HepG2 (cell line): Measurements from ENCODE around the gene TMEM184B. TPM values are rescaled to one million over a fixed set of nuclear protein-coding genes. Genes with fewer than 3 reads are reported as not detected.

Experiments
- CCAR2 ChIP-seq: fragments of 200-400 bp; formaldehyde crosslinking; optimal IDR thresholded peaks from 2 replicates; pipeline ENCODE3; 2018; ENCODE audit warnings: low read depth, mild to moderate bottlenecking, low read length, moderate library complexity
- FOXC1 ChIP-seq: sonication (generic); formaldehyde crosslinking; IDR thresholded peaks from 2 replicates; pipeline ENCODE4 v1.8.0; 2022; ENCODE audit warnings: mild to moderate bottlenecking, missing genetic modification reagents, borderline replicate concordance
- RFX5 ChIP-seq: IDR thresholded peaks from 2 replicates; pipeline ENCODE4 v1.6.1; 2011; ENCODE audit warnings: low read depth, low read length, improper control_type of control experiment
- SAP130 ChIP-seq: IDR thresholded peaks from 2 replicates; pipeline ENCODE4 v1.6.1; 2016; ENCODE audit warnings: low read depth
- SIN3B ChIP-seq: fragments of 150-350 bp; IDR thresholded peaks from 2 replicates; pipeline ENCODE4 v1.6.1; 2014; ENCODE audit warnings: low read length
- SRSF4 ChIP-seq: fragments of 200-400 bp; formaldehyde crosslinking; IDR thresholded peaks from one replicate; pipeline ENCODE4 v1.6.1; 2018; ENCODE audit warnings: mild to moderate bottlenecking, low read depth, low read length, moderate library complexity; ENCODE audit not compliant: poor library complexity, severe bottlenecking
- STAT5B ChIP-seq: sonication (generic); formaldehyde crosslinking; IDR thresholded peaks from 2 replicates; pipeline ENCODE4 v1.4.0; 2020; ENCODE audit warnings: missing genetic modification reagents
- ZFP37 ChIP-seq: sonication (generic); formaldehyde crosslinking; IDR thresholded peaks from 2 replicates; pipeline ENCODE4 v1.4.0; 2020; ENCODE audit warnings: missing genetic modification reagents, borderline replicate concordance
- ZNF10 ChIP-seq: sonication (generic); formaldehyde crosslinking; IDR thresholded peaks from 2 replicates; pipeline ENCODE4 v1.4.0; 2020; ENCODE audit warnings: mild to moderate bottlenecking, low read depth, missing genetic modification reagents, borderline replicate concordance
- ZNF367 ChIP-seq: sonication (generic); formaldehyde crosslinking; IDR thresholded peaks from 2 replicates; pipeline ENCODE4 v1.4.0; 2020; ENCODE audit warnings: missing genetic modification reagents, borderline replicate concordance
- ZNF501 ChIP-seq: sonication (generic); formaldehyde crosslinking; IDR thresholded peaks from 2 replicates; pipeline ENCODE4 v1.5.1; 2020; ENCODE audit warnings: mild to moderate bottlenecking, moderate library complexity, missing genetic modification reagents
- ZNF614 ChIP-seq: IDR thresholded peaks from 2 replicates; pipeline ENCODE4 v1.6.1; 2018; ENCODE audit warnings: missing biosample characterization, missing genetic modification reagents, inconsistent platforms, borderline replicate concordance
- ZNF672 ChIP-seq: sonication (generic); formaldehyde crosslinking; IDR thresholded peaks from 2 replicates; pipeline ENCODE4 v1.8.1; 2022; ENCODE audit warnings: missing genetic modification reagents
- polyA plus RNA-seq, 8 experiments: library from polyadenylated mRNA; depleted of rRNA in 3 of 8; stranded (reverse) in 7 of 8; unstranded in 1 of 8; fragments of >200 nt; fragmentation: Illumina TruSeq in 4 of 8; extraction: Trizol in 4 of 8; gene quantifications; 2 replicates each; pipeline versions ENCODE4 v1.2.1 to v1.2.3, GENCODE V29; 2011 to 2016; ENCODE audit warnings: low read depth in 4 of 8, missing spikeins in 1 of 8, mixed read lengths in 1 of 8; ENCODE audit not compliant: insufficient read depth in 1 of 8
- total RNA-seq, 5 experiments: library from RNA; depleted of rRNA; stranded (reverse); fragments of >200 nt; fragmentation: Illumina TruSeq; extraction: Trizol; gene quantifications; 2 replicates each; pipeline ENCODE4 v1.2.3, GENCODE V29; 2016; ENCODE audit warnings: low read depth in 1 of 5
- TF ChIP-seq, protein P1 (sequence below): sonication (generic); formaldehyde crosslinking; IDR thresholded peaks from 2 replicates; pipeline ENCODE4 v1.4.0; 2020; ENCODE audit warnings: missing genetic modification reagents, borderline replicate concordance
- TF ChIP-seq, protein P2 (sequence below): sonication (generic); formaldehyde crosslinking; IDR thresholded peaks from 2 replicates; pipeline ENCODE4 v1.8.0; 2022; ENCODE audit warnings: missing genetic modification reagents, mild to moderate bottlenecking, moderate library complexity, borderline replicate concordance
- TF ChIP-seq, protein P3 (sequence below), 2 experiments: sonication (generic) in 1 of 2; formaldehyde crosslinking in 1 of 2; IDR thresholded peaks; 2 replicates each; pipeline versions ENCODE4 v1.4.0 to v1.6.1; 2018 to 2020; ENCODE audit warnings: missing genetic modification reagents in 2 of 2, borderline replicate concordance in 1 of 2, low read depth in 1 of 2, mild to moderate bottlenecking in 1 of 2, missing biosample characterization in 1 of 2
- TF ChIP-seq, protein P4 (sequence below): sonication (generic); formaldehyde crosslinking; IDR thresholded peaks from 2 replicates; pipeline ENCODE4 v1.5.1; 2020; ENCODE audit warnings: mild to moderate bottlenecking, missing genetic modification reagents, moderate library complexity

TMEM184B gene
- total and polyA plus RNA-seq, 2 of the 13 experiments (the other 11 are each of a cell fraction or from before 2014, with no cell fraction given): 15.9 to 16.0 TPM

DNA sequence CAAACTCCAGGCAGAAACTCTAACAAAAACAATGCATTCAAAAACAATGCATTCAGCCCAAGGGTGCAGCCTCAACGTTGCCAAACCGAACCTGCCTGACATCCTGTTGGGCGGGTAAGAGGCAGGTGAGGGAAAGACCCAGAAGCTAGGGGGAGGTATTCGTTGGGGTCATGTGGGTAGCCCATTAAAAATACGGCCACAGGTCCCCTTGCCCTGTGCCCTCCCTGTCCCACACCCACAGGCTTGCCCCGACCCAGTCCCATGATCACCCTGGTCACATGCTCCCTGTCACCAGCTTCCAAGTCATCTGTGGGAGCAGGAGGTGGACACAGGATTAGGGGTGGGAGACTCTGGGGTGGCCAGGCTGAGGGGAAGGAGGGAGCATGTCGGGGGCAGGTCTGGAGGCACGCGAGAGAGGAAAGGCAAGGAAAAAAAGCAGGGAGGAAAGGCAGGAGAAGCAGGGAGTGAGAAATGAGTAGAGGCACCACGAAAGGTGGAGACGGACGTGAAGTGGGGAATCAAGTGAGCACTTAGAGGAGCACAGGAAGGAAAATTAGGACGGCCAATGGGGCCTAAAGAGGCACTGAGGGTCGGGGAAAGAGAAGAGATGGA is 91.9 kb downstream of the TMEM184B start (continued):
- TF ChIP-seq, protein P1, sequence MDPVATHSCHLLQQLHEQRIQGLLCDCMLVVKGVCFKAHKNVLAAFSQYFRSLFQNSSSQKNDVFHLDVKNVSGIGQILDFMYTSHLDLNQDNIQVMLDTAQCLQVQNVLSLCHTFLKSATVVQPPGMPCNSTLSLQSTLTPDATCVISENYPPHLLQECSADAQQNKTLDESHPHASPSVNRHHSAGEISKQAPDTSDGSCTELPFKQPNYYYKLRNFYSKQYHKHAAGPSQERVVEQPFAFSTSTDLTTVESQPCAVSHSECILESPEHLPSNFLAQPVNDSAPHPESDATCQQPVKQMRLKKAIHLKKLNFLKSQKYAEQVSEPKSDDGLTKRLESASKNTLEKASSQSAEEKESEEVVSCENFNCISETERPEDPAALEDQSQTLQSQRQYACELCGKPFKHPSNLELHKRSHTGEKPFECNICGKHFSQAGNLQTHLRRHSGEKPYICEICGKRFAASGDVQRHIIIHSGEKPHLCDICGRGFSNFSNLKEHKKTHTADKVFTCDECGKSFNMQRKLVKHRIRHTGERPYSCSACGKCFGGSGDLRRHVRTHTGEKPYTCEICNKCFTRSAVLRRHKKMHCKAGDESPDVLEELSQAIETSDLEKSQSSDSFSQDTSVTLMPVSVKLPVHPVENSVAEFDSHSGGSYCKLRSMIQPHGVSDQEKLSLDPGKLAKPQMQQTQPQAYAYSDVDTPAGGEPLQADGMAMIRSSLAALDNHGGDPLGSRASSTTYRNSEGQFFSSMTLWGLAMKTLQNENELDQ (CRISPR knock-in tag): no peak
- TF ChIP-seq ZNF672 (CRISPR knock-in tag) (no peak), ZNF367 (no peak), ZFP37 (CRISPR knock-in tag) (0 out of 2 replicates have a peak, but pooled peaks have one; percentile 31), SRSF4 (no peak), RFX5 (no peak), ZNF10 (CRISPR knock-in tag) (no peak), FOXC1 (CRISPR knock-in tag) (peak; percentile 40; the same call in 1 of the 2 replicates), ZNF501 (CRISPR knock-in tag) (peak; percentile 56; the same call in 1 of the 2 replicates), SIN3B (no peak), STAT5B (no peak), SAP130 (CRISPR knock-in tag) (peak; percentile 46; the same call in 1 of the 2 replicates), CCAR2 (no peak), ZNF614 (CRISPR knock-in tag) (0 out of 2 replicates have a peak, but pooled peaks have one; percentile 15)
- TF ChIP-seq, protein P2, sequence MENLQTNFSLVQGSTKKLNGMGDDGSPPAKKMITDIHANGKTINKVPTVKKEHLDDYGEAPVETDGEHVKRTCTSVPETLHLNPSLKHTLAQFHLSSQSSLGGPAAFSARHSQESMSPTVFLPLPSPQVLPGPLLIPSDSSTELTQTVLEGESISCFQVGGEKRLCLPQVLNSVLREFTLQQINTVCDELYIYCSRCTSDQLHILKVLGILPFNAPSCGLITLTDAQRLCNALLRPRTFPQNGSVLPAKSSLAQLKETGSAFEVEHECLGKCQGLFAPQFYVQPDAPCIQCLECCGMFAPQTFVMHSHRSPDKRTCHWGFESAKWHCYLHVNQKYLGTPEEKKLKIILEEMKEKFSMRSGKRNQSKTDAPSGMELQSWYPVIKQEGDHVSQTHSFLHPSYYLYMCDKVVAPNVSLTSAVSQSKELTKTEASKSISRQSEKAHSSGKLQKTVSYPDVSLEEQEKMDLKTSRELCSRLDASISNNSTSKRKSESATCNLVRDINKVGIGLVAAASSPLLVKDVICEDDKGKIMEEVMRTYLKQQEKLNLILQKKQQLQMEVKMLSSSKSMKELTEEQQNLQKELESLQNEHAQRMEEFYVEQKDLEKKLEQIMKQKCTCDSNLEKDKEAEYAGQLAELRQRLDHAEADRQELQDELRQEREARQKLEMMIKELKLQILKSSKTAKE: peak; percentile 29; the same call in 1 of the 2 replicates
- TF ChIP-seq, protein P3, sequence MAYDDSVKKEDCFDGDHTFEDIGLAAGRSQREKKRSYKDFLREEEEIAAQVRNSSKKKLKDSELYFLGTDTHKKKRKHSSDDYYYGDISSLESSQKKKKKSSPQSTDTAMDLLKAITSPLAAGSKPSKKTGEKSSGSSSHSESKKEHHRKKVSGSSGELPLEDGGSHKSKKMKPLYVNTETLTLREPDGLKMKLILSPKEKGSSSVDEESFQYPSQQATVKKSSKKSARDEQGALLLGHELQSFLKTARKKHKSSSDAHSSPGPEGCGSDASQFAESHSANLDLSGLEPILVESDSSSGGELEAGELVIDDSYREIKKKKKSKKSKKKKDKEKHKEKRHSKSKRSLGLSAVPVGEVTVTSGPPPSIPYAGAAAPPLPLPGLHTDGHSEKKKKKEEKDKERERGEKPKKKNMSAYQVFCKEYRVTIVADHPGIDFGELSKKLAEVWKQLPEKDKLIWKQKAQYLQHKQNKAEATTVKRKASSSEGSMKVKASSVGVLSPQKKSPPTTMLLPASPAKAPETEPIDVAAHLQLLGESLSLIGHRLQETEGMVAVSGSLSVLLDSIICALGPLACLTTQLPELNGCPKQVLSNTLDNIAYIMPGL (CRISPR knock-in tag; IDR thresholded peaks at IDR 0.05; ENCODE audit: borderline replicate concordance in 1 of 2, low read depth in 1 of 2): 0 out of 4 replicates have a peak, but pooled peaks have one; percentile 1 to 3
- TF ChIP-seq, protein P4, sequence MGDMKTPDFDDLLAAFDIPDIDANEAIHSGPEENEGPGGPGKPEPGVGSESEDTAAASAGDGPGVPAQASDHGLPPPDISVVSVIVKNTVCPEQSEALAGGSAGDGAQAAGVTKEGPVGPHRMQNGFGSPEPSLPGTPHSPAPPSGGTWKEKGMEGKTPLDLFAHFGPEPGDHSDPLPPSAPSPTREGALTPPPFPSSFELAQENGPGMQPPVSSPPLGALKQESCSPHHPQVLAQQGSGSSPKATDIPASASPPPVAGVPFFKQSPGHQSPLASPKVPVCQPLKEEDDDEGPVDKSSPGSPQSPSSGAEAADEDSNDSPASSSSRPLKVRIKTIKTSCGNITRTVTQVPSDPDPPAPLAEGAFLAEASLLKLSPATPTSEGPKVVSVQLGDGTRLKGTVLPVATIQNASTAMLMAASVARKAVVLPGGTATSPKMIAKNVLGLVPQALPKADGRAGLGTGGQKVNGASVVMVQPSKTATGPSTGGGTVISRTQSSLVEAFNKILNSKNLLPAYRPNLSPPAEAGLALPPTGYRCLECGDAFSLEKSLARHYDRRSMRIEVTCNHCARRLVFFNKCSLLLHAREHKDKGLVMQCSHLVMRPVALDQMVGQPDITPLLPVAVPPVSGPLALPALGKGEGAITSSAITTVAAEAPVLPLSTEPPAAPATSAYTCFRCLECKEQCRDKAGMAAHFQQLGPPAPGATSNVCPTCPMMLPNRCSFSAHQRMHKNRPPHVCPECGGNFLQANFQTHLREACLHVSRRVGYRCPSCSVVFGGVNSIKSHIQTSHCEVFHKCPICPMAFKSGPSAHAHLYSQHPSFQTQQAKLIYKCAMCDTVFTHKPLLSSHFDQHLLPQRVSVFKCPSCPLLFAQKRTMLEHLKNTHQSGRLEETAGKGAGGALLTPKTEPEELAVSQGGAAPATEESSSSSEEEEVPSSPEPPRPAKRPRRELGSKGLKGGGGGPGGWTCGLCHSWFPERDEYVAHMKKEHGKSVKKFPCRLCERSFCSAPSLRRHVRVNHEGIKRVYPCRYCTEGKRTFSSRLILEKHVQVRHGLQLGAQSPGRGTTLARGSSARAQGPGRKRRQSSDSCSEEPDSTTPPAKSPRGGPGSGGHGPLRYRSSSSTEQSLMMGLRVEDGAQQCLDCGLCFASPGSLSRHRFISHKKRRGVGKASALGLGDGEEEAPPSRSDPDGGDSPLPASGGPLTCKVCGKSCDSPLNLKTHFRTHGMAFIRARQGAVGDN (CRISPR knock-in tag): peak; percentile 87
